HG03103 (cell line): ENCODE measurements around the gene ACADSB.

Experiments
- ATAC-seq: cut with Tn5 transposase; IDR thresholded peaks from one replicate; pipeline ENCODE4 v1.9.1; 2021; ENCODE audit warnings: low read depth; ENCODE audit not compliant: unreplicated experiment

Gene ACADSB

DNA sequence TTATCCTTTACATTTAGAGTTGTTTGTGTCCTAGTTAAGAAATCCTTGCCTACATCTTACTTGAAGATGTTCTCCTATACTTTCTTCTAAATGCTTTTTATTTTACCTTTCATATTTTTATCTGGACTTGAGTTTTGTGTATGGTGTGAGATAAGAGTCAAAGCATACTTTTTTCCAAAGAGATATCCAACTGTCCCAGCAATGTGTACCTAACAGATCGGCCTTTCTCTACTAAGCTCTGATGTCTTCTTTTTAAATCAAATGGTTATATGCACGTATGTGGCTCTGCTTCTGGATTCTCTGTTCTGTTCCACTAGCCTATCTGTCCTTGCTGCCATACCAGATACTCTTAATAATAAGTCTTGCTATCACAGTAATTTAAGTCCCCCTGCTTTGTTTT lies 7.4 kb upstream of the ACADSB start:
- ATAC-seq, result no peak

DNA sequence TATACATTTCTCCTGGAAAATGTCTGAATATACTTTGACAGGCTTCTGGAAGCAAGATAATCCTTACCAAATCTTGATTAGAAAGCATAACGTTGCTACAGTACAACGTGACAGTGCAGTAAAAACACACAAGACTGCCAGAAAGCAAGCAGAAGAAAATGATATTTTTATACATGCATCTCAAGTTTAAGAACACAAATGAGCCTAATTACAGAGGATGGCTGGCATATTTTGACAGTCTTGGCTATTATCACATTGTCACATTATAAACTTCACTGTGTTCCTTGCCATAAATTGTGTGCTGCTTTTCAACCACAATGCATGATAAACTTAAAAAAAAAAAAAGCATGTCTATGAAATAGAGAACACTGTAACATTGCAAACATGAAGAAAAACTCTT lies 4.5 kb upstream of the ACADSB start:
- ATAC-seq, result no peak

DNA sequence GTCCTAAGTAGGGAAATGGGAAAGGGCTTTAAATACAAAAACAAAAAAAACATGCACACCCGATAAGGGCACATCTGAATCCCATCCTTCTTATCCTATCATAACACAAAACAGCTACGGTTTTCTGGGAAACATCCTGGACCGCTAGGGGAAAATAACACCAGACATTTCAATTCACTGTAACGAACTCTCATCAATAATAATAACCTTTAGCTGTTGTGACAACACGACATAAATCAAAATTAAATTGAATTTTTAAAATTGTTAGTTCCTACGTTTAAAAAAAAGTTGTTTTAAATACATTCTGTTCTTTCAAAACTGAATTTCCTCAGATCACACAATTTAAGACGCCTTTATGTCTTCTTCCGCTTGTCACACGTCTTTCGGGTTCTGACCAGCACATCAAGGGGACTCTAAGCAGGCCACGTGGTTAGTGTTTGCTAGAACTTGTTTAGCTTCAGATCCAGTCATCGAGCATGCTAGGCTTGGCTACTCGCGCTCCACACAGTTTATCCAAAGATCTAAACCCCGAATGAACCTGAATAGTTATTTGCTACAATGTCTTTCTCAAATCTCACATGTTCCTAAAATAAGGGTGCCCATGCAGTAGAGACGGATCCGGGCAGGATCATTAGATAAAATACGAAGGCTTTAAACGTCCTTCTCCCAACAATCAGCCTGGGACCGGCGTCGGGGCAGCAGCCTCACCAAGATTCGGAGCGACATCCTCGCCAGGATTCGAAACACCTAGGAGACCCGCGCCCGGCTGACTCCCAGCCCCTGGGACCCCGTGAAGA lies 1.1 kb upstream of the ACADSB start:
- ATAC-seq, result peak; percentile 38

DNA sequence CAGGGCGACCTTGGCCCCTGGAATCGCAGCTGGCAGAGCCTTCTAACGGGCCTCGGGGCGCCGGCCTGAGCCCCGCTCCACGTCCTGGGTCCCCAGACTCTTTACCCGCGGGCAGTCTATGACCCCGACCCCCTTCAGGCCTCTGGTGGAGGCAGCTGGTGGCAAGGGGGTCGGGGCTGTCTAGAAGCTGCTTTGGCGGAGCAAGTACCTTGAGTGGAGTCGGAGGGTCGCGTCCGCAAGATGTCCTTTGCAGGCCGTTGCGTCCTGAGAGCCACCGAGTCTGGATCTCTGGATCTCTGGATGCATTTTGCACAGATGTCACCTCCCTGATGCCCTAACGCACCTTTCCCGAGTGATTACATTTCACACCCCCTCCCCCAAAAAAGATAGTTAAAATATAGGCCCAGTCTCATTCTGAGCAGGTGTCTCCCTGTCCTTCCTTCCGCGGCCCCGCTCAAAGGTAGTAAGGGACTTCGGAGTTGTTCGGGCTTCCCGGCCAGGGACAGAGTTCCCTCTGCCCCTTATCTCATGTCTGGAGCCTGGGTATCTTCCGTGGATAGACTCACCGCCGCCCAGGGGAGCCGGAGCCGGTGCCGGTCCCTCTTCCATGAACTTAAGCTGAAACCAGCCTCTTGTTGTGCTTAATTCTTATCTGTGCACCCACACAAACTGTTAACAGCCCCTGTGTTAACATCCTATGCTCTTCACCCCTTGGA lies 457 bp downstream of the ACADSB start:
- peak; percentile 25 for ATAC-seq

DNA sequence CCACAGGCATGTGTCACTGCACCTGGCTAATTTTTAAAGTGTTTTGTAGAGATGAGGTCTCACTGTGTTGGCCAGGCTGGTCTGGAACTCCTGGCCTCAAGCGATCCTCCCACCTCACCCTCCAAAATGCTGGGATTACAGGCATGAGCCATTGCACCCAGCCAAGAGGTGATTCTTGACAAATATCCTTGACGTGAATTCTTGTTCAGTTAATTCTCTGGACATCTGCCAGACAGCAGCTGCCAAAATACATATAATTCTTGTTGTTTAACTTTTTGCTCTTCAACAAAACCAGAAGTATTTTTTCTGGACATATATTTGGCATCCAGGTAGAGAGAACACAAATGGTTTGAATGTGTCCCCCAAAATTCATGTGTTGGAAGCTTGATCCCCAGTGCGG lies 3.2 kb downstream of the ACADSB start:
- no peak for ATAC-seq

DNA sequence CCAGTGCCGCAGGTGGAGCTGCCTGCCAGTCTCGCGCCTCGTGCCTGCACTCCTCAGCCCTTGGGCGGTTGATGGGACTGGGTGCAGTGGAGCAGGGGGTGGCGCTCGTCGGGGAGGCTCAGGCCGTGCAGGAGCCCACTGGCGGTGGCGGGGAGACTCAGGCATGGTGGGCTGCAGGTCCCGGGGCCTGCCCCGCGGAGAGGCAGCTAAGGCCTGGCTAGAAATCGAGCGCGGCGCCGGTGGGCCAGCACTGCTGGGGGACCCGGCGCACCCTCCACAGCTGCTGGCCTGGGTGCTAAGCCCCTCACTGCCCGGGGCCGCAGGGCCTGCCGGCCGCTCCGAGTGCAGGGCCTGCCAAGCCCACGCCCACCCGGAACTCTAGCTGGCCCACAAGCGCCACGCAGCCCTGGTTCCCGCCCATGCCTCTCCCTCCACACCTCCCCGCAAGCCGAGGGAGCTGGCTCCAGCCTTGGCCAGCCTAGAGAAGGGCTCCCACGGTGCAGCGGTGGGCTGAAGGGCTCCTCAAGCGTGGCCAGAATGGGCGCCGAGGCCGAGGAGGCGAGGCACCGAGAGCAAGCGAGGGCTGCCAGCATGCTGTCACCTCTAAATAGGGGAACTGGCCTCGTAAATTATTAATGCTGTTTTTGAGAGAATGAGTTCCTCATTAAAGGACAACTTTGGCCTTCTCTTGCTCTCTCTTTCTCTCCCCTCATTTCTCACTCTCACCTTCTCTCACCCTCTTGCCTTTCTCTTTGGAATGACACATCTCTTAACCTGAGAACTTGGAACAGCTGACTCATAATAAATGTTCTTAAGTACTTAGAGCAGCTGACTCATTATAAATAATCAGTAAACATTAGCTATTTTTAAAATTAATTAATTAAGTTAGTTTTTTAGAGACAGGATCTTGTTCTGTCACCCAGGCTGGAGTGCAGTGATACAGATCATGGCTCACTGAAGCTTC lies 4.9 kb downstream of the ACADSB start:
- no peak for ATAC-seq

DNA sequence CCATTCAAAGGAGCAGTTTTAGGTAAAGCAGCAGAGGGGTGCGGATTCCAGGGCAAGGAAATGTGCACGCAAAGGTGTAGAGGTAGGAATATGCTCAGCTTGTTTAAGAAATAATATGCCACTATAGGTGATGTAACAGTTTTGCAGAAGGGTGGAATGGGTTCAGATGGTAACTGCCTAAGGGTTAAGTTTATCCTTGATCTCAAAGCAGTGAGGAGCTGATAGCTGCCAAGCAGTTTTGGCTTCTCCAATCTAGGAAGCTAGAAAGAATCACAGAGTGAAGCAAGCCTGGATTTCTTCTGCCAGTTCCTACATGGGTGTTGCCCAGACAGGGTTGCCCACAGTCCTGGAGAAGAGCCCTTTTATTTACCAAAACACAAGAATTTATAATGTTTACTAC lies 6.0 kb downstream of the ACADSB start:
- no peak for ATAC-seq

DNA sequence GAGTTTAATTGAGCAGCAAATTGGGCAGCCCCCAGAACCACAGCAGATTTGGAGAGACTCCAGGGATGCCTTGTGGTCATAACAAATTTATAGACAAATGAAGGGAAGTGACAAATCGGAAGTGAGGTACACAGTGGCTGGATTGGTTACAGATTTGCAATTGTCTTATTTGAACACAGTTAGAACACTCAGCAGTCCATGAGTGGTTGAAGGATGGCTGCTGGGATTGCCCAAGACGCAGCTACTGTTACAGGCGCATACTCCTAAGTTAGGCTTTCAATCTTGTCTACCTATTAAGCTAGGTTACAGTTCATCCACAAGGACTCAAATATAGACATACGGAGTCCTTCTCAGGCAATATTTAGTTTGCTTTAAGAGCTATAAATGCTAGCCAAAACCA lies 7.4 kb downstream of the ACADSB start:
- ATAC-seq, result no peak

DNA sequence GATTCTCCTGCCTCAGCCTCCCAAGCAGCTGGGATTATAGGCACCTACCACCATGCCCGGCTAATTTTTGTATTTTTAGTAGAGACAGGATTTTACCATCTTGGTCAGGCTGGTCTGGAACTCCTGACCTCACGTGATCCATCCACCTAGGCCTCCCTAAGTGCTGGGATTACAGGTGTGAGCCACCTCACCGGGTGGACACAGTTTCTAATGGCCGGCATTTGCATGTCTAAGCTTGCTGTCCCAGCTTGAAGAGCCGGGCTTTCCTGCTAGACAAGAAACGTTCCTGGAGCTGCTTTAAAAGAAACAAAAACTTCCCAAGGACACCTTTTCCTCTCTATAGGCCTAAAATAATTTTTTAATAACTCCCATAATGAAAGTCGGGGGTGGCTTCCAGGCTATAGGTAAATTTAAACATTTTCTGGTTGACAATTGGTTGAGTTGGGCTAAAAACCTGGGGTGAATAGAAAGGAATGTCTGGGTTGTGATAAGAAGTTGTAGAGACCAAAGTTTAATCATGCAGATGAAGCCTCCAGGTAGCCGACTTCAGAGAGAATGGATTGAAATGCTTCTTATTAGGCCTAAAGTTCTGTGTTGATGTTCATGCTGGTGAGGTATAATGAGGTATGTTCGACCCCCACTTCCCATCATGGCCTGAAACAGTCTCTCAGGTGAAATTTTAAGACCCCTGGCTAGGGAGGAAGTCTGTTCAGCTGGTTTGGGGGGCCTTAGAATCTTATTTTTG lies 8.8 kb downstream of the ACADSB start:
- no peak for ATAC-seq

DNA sequence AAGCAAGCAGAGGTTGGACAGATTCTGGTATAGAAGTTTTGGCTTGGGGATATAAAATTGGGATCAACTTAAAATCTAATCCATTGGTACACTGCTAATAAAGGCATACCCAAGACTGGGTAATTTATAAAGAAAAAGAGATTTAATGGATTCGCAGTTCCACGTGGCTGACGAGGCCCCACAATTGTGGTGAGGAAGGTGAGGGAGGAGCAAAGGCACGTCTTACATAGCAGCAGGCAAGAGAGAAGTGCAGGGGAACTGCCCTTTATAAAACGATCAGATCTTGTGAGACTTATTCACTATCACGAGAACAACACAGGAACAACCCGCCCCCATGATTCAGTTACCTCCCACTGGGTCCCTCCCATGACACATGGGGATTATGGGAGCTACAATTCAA lies 9.7 kb downstream of the ACADSB start:
- no peak for ATAC-seq

DNA sequence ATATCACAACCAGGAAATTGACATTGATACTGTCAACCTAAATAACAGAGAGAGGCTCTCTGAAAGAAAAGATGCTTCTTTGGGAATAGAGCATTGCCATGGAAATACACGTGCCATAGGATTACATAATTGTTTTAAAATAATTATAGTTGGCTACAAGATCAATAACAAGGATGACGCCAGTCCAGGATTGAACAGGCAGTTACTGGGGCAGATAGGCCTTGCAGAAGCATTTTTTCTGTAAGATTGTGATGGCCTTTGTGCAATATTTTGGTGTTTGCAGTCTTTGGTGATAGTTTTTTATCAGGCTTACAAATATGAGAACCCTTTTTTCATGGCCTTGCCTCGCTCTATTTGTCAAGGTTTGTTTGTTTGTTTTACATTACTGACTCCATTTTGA lies 10.5 kb downstream of the ACADSB start:
- no peak for ATAC-seq

DNA sequence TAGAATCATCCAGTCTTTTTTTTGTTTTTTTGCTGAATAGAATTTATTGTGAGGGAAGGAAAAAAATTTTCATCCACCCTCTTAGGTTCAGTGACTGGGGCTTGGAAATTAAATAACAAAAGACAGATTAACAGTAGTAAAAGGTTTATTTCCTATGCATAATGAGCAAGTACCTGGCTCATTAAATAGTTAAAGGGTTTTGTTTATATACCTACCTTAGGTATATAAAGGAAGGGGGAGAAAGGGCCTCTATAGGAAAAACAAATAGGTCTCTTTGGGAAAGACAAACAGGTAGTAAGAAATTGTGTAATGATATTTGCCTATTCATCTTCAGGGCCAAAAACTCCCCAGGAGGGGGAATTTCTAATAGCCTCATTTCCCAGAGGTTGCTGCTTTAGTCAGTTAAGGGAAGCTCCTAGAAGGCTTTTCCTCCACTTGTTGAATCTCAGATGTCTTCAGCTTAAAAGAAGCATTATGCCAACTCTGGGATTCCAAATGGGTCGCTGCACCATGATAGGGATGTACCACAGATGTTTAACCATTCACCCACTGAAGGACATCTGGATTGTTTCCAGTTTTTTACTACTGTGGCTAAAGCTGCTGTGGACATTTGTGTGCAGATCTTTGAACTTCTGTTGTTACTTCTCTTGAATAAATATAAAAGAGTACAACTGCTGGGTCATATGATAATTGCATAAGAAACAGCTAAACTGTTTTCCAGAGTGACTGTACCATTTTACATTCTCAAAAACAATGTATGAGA lies 11.3 kb downstream of the ACADSB start:
- ATAC-seq, result no peak

DNA sequence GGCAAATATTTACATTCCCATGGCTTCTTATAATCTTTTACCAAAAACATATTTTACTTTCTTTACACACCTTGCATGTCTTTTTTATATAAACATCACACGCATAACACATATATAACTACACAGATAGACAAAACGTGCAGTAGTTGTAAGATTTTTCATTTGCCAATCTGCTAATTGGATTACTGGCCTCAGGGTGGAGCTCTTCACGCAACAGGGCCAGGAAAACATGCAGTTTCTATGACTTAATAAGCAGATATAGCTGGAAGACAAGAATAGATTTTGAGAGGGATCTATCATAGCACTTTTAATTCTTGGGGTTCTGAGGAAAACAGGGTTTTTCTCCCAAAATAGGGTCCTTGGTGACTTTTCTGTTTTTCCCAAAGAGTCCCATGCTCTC lies 12.7 kb downstream of the ACADSB start:
- ATAC-seq, result no peak

DNA sequence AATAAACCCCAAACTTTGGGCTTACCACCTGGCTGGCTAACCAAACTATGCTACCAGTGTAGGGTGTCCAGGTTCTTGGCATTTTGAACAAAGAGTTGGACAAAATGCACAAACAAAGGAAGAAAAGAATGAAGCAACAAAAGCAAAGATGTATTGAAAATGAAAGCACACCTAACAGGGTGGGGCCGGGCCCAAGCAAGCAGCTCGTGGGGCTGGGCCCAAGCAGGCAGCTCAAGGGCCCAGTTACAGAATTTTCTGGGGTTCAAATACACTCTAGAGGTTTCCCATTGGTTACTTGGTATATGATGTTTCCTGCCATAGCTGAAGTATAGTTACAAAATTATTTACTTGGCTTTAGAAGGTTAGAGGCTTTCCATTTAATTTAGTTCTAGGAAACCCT lies 15.7 kb downstream of the ACADSB start:
- ATAC-seq, result no peak

DNA sequence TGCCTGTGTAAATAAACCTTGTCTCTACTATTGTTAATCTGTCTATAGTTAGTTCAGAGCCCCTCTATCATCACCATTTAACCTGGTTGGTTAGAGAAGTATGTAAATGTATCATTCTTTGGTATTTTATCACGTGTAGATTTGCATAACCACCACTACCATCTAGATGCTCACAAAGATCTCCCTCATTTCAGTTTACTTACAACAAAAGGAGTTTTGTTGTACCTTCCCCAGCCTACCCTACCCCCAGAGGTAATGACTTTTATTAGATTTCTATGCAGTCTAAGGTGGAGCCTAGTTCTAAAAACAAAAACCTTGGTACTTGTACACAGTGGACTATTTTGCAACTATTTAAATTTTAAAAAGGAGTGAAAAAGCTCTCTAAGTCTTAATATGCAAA lies 17.5 kb downstream of the ACADSB start:
- no peak for ATAC-seq

DNA sequence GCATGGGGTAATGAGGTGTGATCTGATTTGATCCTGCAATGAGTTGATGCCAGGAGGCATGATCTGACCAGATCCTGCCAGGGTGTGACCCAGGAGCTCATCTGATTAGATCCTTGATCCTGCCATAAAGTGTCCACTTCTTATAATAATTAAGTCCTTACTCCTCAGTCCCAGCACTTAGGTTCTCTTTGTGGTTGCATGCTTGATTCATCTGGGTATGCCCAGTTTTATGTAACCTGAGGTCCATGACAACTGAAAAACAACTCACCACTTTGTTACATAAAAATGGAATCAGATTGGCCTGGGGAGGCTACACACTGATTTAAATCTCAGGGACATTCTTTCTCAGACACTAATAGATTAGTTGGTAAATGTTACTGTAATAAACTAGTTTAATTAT lies 19.1 kb downstream of the ACADSB start:
- ATAC-seq, result no peak

DNA sequence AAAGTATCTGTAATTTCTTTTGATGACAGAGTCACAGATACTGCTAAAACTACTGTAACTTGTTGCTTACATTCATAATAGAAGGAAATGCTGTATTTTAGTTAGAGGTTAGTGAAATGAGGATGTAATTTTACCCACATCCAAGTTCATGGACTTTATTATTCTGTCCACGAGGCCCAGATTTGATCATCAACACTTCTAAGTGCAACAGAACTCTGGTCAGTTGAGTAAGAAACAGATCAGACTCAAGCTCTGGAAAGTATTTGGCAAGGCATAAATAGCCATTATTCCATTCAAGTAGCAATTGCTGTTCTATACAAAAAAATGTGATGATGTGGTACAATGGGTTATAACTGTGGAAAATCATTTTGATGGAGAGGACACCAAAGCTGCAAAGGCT lies 22.3 kb downstream of the ACADSB start:
- ATAC-seq, result no peak

DNA sequence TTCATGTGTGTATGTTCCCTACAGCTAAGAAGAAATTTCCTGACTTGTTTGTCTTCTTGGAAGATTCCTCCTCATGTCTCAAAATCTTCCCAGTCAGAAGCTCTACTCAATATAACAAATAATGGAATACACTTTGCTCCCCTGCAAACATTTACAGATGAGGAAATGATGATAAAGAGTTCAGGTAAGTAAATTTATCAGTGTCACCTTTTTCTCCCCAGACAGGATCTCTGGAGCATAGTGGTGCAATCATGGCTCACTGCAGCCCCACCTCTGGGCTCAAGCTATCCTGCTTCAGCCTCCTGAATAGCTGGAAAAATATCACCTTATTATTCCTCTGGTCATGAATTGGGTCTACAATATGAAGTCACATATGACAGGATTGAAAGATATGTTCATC lies 25.5 kb downstream of the ACADSB start:
- no peak for ATAC-seq

DNA sequence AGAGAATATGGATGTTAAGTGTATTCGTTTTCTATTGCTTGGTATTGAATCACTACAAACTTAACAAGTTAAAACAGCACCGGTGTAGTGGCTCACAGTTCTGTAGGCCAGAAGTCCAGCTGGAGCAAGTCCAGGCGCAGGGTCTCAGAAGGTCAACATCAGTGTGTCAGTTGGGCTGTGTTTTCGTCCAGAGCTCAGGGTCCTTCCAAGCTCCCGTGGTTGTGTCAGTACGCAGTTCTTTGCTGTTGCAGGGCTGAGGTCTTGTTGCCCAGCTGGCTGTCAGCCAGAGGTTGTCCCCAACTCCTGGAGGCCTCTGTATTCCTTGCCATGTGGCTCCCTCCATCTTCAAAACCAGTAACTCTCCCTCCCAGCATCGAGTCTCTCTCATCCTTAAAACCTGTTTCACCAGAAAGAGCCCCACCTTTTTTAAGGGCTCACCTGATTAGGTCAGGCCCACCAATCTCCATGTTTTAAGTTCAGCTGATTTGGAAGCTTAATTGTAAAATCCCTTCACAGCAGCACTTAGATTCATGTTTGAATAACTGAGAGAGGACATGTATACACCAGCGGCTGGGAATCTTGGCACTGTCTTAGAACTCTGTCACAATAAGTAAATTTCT lies 26.8 kb downstream of the ACADSB start:
- no peak for ATAC-seq
